Measurements from ENCODE around the gene VAMP1. TPM values are rescaled to one million over a fixed set of nuclear protein-coding genes. Genes with fewer than 3 reads are reported as not detected.

Gene VAMP1
- total RNA-seq, 1 experiment from 2014 or later: 9.1 TPM

GRCh38 chr12:6418796-6419195 lies 51.7 kb downstream of the VAMP1 start:
- Histone ChIP-seq H4K20me1 (ENCODE audit: insufficient read depth) (no peaks in the 10 kb centered on the region), H3K9me2 (ENCODE audit: insufficient read depth) (peaks cover 6% of the 10 kb centered on the region; the same call in 1 of the 2 replicates), H3K4me2 (no peak overlapping the region), H3F3A (ENCODE audit: insufficient read depth, low read depth) (0 out of 2 replicates have a peak, but pooled peaks cover 2% of the 10 kb centered on the region), H3K9me3 (ENCODE audit: insufficient read depth, low read depth) (no peaks in the 10 kb centered on the region), H3K79me2 (ENCODE audit: low read depth) (no peaks in the 10 kb centered on the region), H3K36me3 (ENCODE audit: low read depth) (no peaks in the 10 kb centered on the region), H3K4me3 (no peak overlapping the region), H3K4me1 (replicated peaks; ENCODE audit: insufficient read depth) (0 out of 2 replicates have a peak, but pooled peaks cover 2% of the 10 kb centered on the region), H3K27me3 (ENCODE audit: insufficient read depth, low read depth) (no peaks in the 10 kb centered on the region), H3K27ac (no peak overlapping the region), H2AFZ (no peak overlapping the region)
- POLR2A ChIA-PET (ENCODE audit: unreplicated experiment): no interaction called here
- CTCF ChIA-PET: interaction anchor here (0.6 to 0.8 kb wide), 2 partner anchors 27 to 46 kb away, joined by 3 to 4 read pairs; no protein-coding TSS in a partner anchor
- no TSS peak for BruUV-seq (replicated peaks)
- no peak for DNase-seq
- TF ChIP-seq EZH2 (IDR thresholded peaks at IDR 0.05; ENCODE audit: low read depth) (no peak), CTCF (conservative IDR thresholded peaks at IDR 0.05) (no peak)
- intact Hi-C loops (cut with micrococcal nuclease; ENCODE audit: unreplicated experiment): no loop called here

GRCh38 chr12:6416596-6416995 lies 53.9 kb downstream of the VAMP1 start:
- ChIA-PET CTCF (no interaction called here), POLR2A (ENCODE audit: unreplicated experiment) (no interaction called here)
- BruUV-seq (replicated peaks): no TSS peak
- no peak overlapping the region for H3K4me2 ChIP-seq
- H3K4me3 ChIP-seq: no peak overlapping the region
- no peaks in the 10 kb centered on the region for H3K36me3 ChIP-seq (ENCODE audit: low read depth)
- 0 out of 2 replicates have a peak, but pooled peaks cover 2% of the 10 kb centered on the region for H3F3A ChIP-seq (ENCODE audit: insufficient read depth, low read depth)
- intact Hi-C loops (cut with micrococcal nuclease; ENCODE audit: unreplicated experiment): no loop called here
- TF ChIP-seq CTCF (conservative IDR thresholded peaks at IDR 0.05): no peak
- TF ChIP-seq EZH2 (IDR thresholded peaks at IDR 0.05; ENCODE audit: low read depth): no peak
- peaks cover 6% of the 10 kb centered on the region; the same call in 1 of the 2 replicates for H3K9me2 ChIP-seq (ENCODE audit: insufficient read depth)
- no peaks in the 10 kb centered on the region for H3K79me2 ChIP-seq (ENCODE audit: low read depth)
- no peak overlapping the region for H2AFZ ChIP-seq
- H3K9me3 ChIP-seq (ENCODE audit: insufficient read depth, low read depth): no peaks in the 10 kb centered on the region
- no peak overlapping the region for H3K27ac ChIP-seq
- H3K4me1 ChIP-seq (replicated peaks; ENCODE audit: insufficient read depth): no peaks in the 10 kb centered on the region
- DNase-seq: no peak
- H3K27me3 ChIP-seq (ENCODE audit: insufficient read depth, low read depth): no peaks in the 10 kb centered on the region
- H4K20me1 ChIP-seq (ENCODE audit: insufficient read depth): no peaks in the 10 kb centered on the region

Other genes starting within 250 kb of the VAMP1 start
- 86.5 and 89.9 TPM in 2 replicates for gene PLEKHG6, start 160.0 kb downstream of the VAMP1 start, total RNA-seq (2021)
- 144 and 165 TPM in 2 replicates for gene TNFRSF1A, start 128.6 kb downstream of the VAMP1 start, total RNA-seq (2021)
- 460 and 549 TPM in 2 replicates for gene SCNN1A, start 95.1 kb downstream of the VAMP1 start, total RNA-seq (2021)
- 178 and 185 TPM in 2 replicates for gene LTBR, start 86.5 kb downstream of the VAMP1 start, total RNA-seq (2021)
- not detected in 2 replicates for gene CD27, start 25.7 kb downstream of the VAMP1 start, total RNA-seq (2021)
- 26.0 and 27.8 TPM in 2 replicates for gene TAPBPL, start 18.6 kb downstream of the VAMP1 start, total RNA-seq (2021)
- 432 and 456 TPM in 2 replicates for gene MRPL51, start 22.6 kb upstream of the VAMP1 start, total RNA-seq (2021)
- gene NCAPD2, start 23.4 kb upstream of the VAMP1 start, total RNA-seq (2021): 220 and 266 TPM in 2 replicates
- 6,143 and 8,169 TPM in 2 replicates for gene GAPDH, start 63.8 kb upstream of the VAMP1 start, total RNA-seq (2021)
- gene IFFO1, start 85.4 kb upstream of the VAMP1 start, total RNA-seq (2021): 0.65 and 0.70 TPM in 2 replicates
- 97.5 and 101 TPM in 2 replicates for gene NOP2, start 97.6 kb upstream of the VAMP1 start, total RNA-seq (2021)
- 359 and 373 TPM in 2 replicates for gene CHD4, start 136.7 kb upstream of the VAMP1 start, total RNA-seq (2021)
- 14.2 and 14.8 TPM in 2 replicates for gene LPAR5, start 165.3 kb upstream of the VAMP1 start, total RNA-seq (2021)
- 4.2 and 6.1 TPM in 2 replicates for gene ACRBP, start 176.8 kb upstream of the VAMP1 start, total RNA-seq (2021)
- 87.6 and 88.7 TPM in 2 replicates for gene ING4, start 192.4 kb upstream of the VAMP1 start, total RNA-seq (2021)
- gene ZNF384, start 218.7 kb upstream of the VAMP1 start, total RNA-seq (2021): 74.3 and 106 TPM in 2 replicates
- gene PIANP, start 230.1 kb upstream of the VAMP1 start, total RNA-seq (2021): not detected in 2 replicates